OCI-LY1 (cell line): ENCODE measurements around the gene PLEKHM3.

Experiments
- EZH2 ChIP-seq: fragments of 200-600 bp; sonication (generic), shearing (Covaris generic); IDR thresholded peaks from 2 replicates; pipeline ENCODE4 v1.8.0; 2017; ENCODE audit warnings: borderline replicate concordance, mixed run types, mild to moderate bottlenecking, antibody characterized with exemption, low read length, moderate library complexity, mixed read lengths
- TF ChIP-seq, protein P1 (sequence below): fragments of 200-600 bp; sonication (generic), shearing (Covaris generic); IDR thresholded peaks from 2 replicates; pipeline ENCODE4 v1.5.1; 2017; ENCODE audit warnings: mild to moderate bottlenecking, antibody characterized with exemption, low read length, moderate library complexity, mixed read lengths

DNA sequence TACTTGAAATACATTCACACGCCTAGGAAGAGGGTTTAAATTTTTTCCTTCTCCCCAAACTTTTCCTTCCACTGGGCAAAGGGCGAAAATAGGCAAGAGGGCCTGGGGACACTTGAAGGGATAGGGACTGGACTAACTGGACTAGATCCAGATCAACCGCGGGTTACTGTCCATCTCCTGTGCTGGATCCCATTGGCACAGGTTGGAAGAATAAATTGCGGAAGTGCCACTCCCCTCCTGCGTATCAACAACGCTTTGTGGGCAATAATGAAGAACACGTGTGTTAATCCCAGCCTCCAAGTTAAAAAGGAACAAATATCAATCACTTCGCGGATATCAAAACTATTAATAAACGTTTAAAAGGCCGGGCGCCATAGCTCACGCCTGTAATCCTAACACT, 253.9 kb downstream of the PLEKHM3 start:
- no peak for TF ChIP-seq EZH2
- TF ChIP-seq, protein P1, sequence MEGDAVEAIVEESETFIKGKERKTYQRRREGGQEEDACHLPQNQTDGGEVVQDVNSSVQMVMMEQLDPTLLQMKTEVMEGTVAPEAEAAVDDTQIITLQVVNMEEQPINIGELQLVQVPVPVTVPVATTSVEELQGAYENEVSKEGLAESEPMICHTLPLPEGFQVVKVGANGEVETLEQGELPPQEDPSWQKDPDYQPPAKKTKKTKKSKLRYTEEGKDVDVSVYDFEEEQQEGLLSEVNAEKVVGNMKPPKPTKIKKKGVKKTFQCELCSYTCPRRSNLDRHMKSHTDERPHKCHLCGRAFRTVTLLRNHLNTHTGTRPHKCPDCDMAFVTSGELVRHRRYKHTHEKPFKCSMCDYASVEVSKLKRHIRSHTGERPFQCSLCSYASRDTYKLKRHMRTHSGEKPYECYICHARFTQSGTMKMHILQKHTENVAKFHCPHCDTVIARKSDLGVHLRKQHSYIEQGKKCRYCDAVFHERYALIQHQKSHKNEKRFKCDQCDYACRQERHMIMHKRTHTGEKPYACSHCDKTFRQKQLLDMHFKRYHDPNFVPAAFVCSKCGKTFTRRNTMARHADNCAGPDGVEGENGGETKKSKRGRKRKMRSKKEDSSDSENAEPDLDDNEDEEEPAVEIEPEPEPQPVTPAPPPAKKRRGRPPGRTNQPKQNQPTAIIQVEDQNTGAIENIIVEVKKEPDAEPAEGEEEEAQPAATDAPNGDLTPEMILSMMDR, result no peak
